SU-DHL-6 (cell line): Measurements from ENCODE around the gene ARHGEF39.

Source experiments
- CTCF ChIP-seq: fragments of 200-600 bp; sonication (generic); IDR thresholded peaks from one replicate; pipeline ENCODE4 v1.5.1; 2017; ENCODE audit warnings: antibody characterized with exemption, mild to moderate bottlenecking, low read length, moderate library complexity; ENCODE audit not compliant: insufficient read depth, poor library complexity, severe bottlenecking
- EZH2phosphoT487 ChIP-seq: fragments of 200-600 bp; sonication (generic), shearing (Covaris generic); conservative IDR thresholded peaks from 2 replicates; pipeline ENCODE4 v1.6.1; 2018; ENCODE audit warnings: mild to moderate bottlenecking, antibody characterized with exemption, low read length, moderate library complexity, mixed read lengths

- no peak for TF ChIP-seq CTCF
- no peak for TF ChIP-seq EZH2phosphoT487
Measured at GRCh38 chr9:35639631-35640030, 25.4 kb downstream of the ARHGEF39 start.
